Gastroesophageal sphincter (tissue), 4 donors: Measurements from ENCODE around the gene MAPK9. TPM values are rescaled to one million over a fixed set of nuclear protein-coding genes. Genes with fewer than 3 reads are reported as not detected.

Source experiments
- ATAC-seq: fragments of 150-250 bp; one replicate; pipeline ENCODE4 v1.9.1; 2016; ENCODE audit warnings: mild to moderate bottlenecking, moderate library complexity
- H3K27ac ChIP-seq, 4 donors: fragments of 200-600 bp; sonication (generic) in 3 of 4; 1 replicate in 3 of 4; 2 replicates in 1 of 4; pipeline ENCODE4 v1.5.1; 2016 to 2019
- H3K27me3 ChIP-seq: fragments of 200-600 bp; sonication (generic); one replicate; pipeline ENCODE4 v1.5.1; 2019
- H3K36me3 ChIP-seq, 2 donors: fragments of 200-600 bp; sonication (generic); one replicate each; pipeline ENCODE4 v1.5.1; 2019; ENCODE audit warnings: control low read depth in 1 of 2
- H3K4me1 ChIP-seq, 3 donors: fragments of 200-600 bp; sonication (generic); 1 replicate in 2 of 3; 2 replicates in 1 of 3; pipeline ENCODE4 v1.5.1; 2016 to 2019; ENCODE audit warnings: control low read depth in 2 of 3
- H3K4me3 ChIP-seq, 2 donors: fragments of 200-600 bp; sonication (generic); one replicate each; pipeline ENCODE4 v1.5.1; 2019; ENCODE audit warnings: mild to moderate bottlenecking in 1 of 2, moderate library complexity in 1 of 2
- H3K9me3 ChIP-seq, 3 donors: fragments of 200-600 bp; sonication (generic); one replicate each; pipeline ENCODE4 v1.5.1; 2017 to 2019; ENCODE audit warnings: control low read depth in 2 of 3
- EP300 ChIP-seq: sonication (generic); formaldehyde crosslinking; IDR thresholded peaks from one replicate; pipeline ENCODE4 v1.6.1; 2017; ENCODE audit warnings: antibody characterized with exemption, mild to moderate bottlenecking
- POLR2A ChIP-seq, 2 donors: fragments of 450-650 bp; IDR thresholded peaks; one replicate each; pipeline ENCODE4 v1.6.1; 2017; ENCODE audit warnings: antibody characterized with exemption in 2 of 2, mild to moderate bottlenecking in 2 of 2, moderate library complexity in 1 of 2
- POLR2AphosphoS5 ChIP-seq: sonication (generic); formaldehyde crosslinking; IDR thresholded peaks from one replicate; pipeline ENCODE4 v1.6.1; 2017; ENCODE audit warnings: antibody characterized with exemption
- WGBS, 2 donors: methylation state at CpG; one replicate each; pipeline ENCODE4 v1.1.5; 2018; ENCODE audit warnings: low coverage in 1 of 2; 5-methylcytosine and 5-hydroxymethylcytosine counted together
- total RNA-seq, 4 donors: library from RNA; depleted of rRNA; stranded (reverse); fragments of >200 nt; gene quantifications; one replicate each; pipeline ENCODE4 v1.1.0, GENCODE V29; 2016
- TF ChIP-seq, protein P1 (sequence below), 4 experiments: fragments of 200-600 bp in 2 of 4; fragments of 450-650 bp in 2 of 4; sonication (generic) in 1 of 4; IDR thresholded peaks; one replicate each; pipeline ENCODE4 v1.5.1; 2017 to 2019; ENCODE audit warnings: antibody characterized with exemption in 4 of 4, mild to moderate bottlenecking in 2 of 4, moderate library complexity in 2 of 4

MAPK9 gene
- total RNA-seq, 4 donors from 2014 or later: 25.7 to 43.7 (median 35.7) TPM

DNA sequence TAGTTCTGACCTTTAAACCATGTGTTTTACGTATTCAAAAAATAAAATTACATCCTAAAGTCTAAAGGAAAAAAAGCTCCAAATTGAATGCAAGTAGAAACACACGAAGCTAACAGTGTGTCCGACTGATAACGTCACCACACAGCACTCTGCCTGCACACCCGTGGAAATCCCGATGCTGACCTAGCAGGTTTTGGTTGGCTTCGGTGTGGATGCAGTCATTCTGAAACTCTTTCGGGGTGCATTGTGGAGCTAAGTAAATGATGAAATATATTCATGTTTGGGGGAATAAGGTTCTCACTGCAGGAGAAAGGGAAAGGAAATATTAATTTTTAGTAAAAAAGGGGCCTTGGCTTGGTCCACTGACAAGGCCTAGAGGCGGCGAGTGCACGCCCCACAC is 84.9 kb downstream of the MAPK9 start:
- peaks cover 72% of the 10 kb centered on the region for H3K27me3 ChIP-seq
- H3K36me3 ChIP-seq: no peaks in the 10 kb centered on the region
- 70 to 73% methylated on average over 5 to 11 of the region's 11 CpGs for WGBS, 2 donors
- peak overlapping the region in 1 of 4 donors; percentile 55 for H3K27ac ChIP-seq
- peak overlapping the region in 1 of 2 donors; percentile 50 for H3K4me3 ChIP-seq
- no peak for ATAC-seq
- H3K4me1 ChIP-seq: peaks cover 0 to 17% (median 0%) of the 10 kb centered on the region in 3 donors
- TF ChIP-seq EP300 (no peak), POLR2A (IDR thresholded peaks at IDR 0.05) (no peak), POLR2AphosphoS5 (no peak)
- TF ChIP-seq, protein P1, sequence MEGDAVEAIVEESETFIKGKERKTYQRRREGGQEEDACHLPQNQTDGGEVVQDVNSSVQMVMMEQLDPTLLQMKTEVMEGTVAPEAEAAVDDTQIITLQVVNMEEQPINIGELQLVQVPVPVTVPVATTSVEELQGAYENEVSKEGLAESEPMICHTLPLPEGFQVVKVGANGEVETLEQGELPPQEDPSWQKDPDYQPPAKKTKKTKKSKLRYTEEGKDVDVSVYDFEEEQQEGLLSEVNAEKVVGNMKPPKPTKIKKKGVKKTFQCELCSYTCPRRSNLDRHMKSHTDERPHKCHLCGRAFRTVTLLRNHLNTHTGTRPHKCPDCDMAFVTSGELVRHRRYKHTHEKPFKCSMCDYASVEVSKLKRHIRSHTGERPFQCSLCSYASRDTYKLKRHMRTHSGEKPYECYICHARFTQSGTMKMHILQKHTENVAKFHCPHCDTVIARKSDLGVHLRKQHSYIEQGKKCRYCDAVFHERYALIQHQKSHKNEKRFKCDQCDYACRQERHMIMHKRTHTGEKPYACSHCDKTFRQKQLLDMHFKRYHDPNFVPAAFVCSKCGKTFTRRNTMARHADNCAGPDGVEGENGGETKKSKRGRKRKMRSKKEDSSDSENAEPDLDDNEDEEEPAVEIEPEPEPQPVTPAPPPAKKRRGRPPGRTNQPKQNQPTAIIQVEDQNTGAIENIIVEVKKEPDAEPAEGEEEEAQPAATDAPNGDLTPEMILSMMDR (IDR thresholded peaks at IDR 0.05): no peak
- H3K9me3 ChIP-seq: no peaks in the 10 kb centered on the region

DNA sequence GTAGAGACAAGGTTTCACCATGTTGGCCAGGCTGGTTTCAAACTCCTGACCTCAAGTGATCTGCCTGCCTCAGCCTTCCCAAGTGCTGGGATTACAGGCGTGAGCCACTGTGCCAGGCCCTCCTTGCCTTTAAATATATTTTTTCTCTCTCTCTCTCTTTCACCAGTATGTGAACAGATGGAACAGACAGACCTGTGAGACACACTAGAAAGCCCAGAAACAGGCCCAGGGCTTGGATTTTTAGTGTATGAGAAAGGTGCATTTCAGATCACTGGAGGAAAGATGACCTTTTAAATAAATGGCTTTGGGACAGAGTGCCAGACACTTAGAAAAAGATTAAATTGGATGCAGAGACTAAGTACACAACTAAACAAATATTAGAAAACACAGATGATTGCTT is 86.0 kb downstream of the MAPK9 start:
- TF ChIP-seq POLR2AphosphoS5 (no peak), POLR2A (IDR thresholded peaks at IDR 0.05) (no peak), EP300 (no peak)
- TF ChIP-seq, protein P1 (IDR thresholded peaks at IDR 0.05): no peak
- Histone ChIP-seq H3K9me3 (no peaks in the 10 kb centered on the region), H3K4me3 (no peak overlapping the region), H3K36me3 (no peaks in the 10 kb centered on the region), H3K27me3 (peaks cover 66% of the 10 kb centered on the region), H3K4me1 (peaks cover 0 to 17% (median 0%) of the 10 kb centered on the region in 3 donors), H3K27ac (no peak overlapping the region)
- WGBS, 2 donors: 80% methylated on average over 1 of the region's 1 CpG; no CpG with 5 or more reads in 1 of the 2 donors
- ATAC-seq: no peak

DNA sequence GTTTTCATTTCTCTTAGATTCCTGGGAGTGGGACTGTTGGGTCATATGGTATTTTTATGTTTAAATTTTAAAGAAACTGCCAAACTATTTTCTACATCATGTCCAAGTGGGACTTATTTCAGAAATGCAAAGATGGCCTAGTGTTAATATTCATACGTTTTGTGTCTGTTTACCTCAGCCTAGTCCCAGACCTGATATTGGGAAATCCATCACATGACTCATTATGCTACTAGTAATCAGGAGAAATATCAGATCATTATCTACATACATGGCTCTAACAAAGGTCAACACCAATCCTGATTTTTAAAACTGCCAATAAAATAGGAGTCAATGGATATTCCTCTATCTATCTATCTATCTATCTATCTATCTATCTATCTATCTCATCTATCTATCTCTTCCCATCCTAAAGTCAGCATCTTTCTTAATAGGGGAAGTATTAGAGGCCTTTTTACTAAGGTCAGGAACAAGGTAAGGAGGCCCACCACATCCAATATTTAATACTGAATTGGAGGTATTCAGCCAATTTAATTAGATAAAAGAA is 87.5 kb downstream of the MAPK9 start:
- Histone ChIP-seq H3K9me3 (no peaks in the 10 kb centered on the region), H3K27me3 (peaks cover 64% of the 10 kb centered on the region), H3K4me1 (peaks cover 0 to 14% (median 0%) of the 10 kb centered on the region in 3 donors), H3K36me3 (no peaks in the 10 kb centered on the region), H3K27ac (no peak overlapping the region), H3K4me3 (no peak overlapping the region)
- TF ChIP-seq EP300 (no peak), POLR2AphosphoS5 (no peak), POLR2A (IDR thresholded peaks at IDR 0.05) (no peak)
- TF ChIP-seq, protein P1 (IDR thresholded peaks at IDR 0.05): no peak
- WGBS, 2 donors: 50 to 88% methylated on average over 1 of the region's 1 CpG
- no peak for ATAC-seq

DNA sequence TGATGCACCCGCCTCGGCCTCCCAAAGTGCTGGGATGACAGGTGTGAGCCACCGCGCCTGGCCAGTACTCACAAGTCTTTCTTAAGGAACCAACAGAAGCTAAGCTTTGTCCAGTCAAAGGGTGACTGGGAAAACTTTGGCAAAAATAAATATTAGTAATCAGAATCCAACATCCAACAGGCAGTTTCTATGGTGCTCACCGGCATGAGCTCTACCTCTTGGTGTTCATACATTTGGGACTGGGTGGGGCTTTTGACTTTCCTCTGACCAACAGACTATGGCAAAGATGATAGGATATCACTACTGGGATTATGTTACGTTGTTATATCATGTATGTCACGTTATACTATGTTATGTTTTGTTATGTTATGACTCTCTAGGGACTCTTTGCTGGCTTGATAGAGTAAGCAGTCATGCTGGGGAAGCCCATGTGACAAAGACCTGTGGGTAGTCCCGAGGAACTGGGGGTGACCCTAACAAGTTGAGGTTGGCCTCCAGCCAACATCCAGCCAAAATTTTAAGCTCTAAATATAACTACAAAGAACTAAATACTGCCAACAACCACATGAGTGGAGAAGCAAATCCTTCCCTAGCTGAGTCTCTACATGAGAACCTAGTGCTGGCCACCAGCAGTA is 88.8 kb downstream of the MAPK9 start:
- H3K4me1 ChIP-seq: peaks cover 0 to 5% (median 0%) of the 10 kb centered on the region in 3 donors
- WGBS, 2 donors: 44 to 92% methylated on average over 4 of the region's 8 CpGs
- TF ChIP-seq EP300 (no peak), POLR2A (IDR thresholded peaks at IDR 0.05) (no peak), POLR2AphosphoS5 (no peak)
- TF ChIP-seq, protein P1 (IDR thresholded peaks at IDR 0.05): no peak
- no peaks in the 10 kb centered on the region for H3K9me3 ChIP-seq
- H3K27ac ChIP-seq: no peak overlapping the region
- H3K27me3 ChIP-seq: peaks cover 68% of the 10 kb centered on the region
- no peak overlapping the region for H3K4me3 ChIP-seq
- no peak for ATAC-seq
- H3K36me3 ChIP-seq: no peaks in the 10 kb centered on the region
